Stimulated activated CD4-positive, alpha-beta T cell treated with anti-CD3 and anti-CD28 coated beads, Interleukin-4, amount 100 ng/mL, for 4 hours (primary cell): ENCODE measurements around the gene DHPS.
A peak's percentile ranks its signal among the peaks of the same experiment; 100 is the strongest.

ENCODE experiments used
- DNase-seq, 2 experiments: peaks; one replicate each; pipeline ENCODE4 v3.0.0-alpha.2; 2020

The DHPS gene

GRCh38 chr19:12641456-12641855 is 40.2 kb downstream of the DHPS start:
- no peak for DNase-seq

- DNase-seq, result peak; percentile 81 to 88
These were observed 41.6 kb downstream of the DHPS start for GRCh38 chr19:12639901-12640613.

GRCh38 chr19:12638611-12639182 is 43.0 kb downstream of the DHPS start:
- no peak for DNase-seq

GRCh38 chr19:12636631-12637030 is 45.0 kb downstream of the DHPS start:
- DNase-seq, result no peak

- no peak for DNase-seq
These were observed 52.5 kb downstream of the DHPS start for GRCh38 chr19:12629215-12629614.

GRCh38 chr19:12628040-12629022 is 53.3 kb downstream of the DHPS start:
- DNase-seq, result no peak

GRCh38 chr19:12626958-12627357 is 54.7 kb downstream of the DHPS start:
- no peak for DNase-seq
